Loucy (cell line): ENCODE measurements around the gene RPRD1A.

ENCODE experiments used
- H2AFZ ChIP-seq: fragments of 200-600 bp; sonication (generic); 2 replicates; pipeline ENCODE4 v1.6.0; 2016; ENCODE audit warnings: antibody characterized with exemption, mild to moderate bottlenecking, low read length, moderate library complexity
- H3F3A ChIP-seq: fragments of 200-600 bp; 2 replicates; pipeline ENCODE4 v1.6.0; 2016; ENCODE audit warnings: antibody characterized with exemption, low read depth, mild to moderate bottlenecking
- H3K27me3 ChIP-seq: fragments of 200-600 bp; sonication (generic); 2 replicates; pipeline ENCODE4 v1.6.1; 2014; ENCODE audit warnings: low read length, mild to moderate bottlenecking; ENCODE audit not compliant: insufficient read depth, poor library complexity, severe bottlenecking
- H3K36me3 ChIP-seq: fragments of 200-600 bp; sonication (generic); 2 replicates; pipeline ENCODE4 v1.6.1; 2016; ENCODE audit warnings: low read length; ENCODE audit not compliant: insufficient read depth
- H3K4me1 ChIP-seq: fragments of 200-600 bp; sonication (generic); 2 replicates; pipeline ENCODE4 v1.5.1; 2014; ENCODE audit warnings: low read length, mild to moderate bottlenecking; ENCODE audit not compliant: insufficient read depth, poor library complexity, severe bottlenecking
- H3K4me2 ChIP-seq: fragments of 200-600 bp; sonication (generic); 2 replicates; pipeline ENCODE4 v1.6.0; 2014; ENCODE audit warnings: antibody characterized with exemption, low read length, low read depth, mild to moderate bottlenecking; ENCODE audit not compliant: poor library complexity, severe bottlenecking
- H3K4me3 ChIP-seq: fragments of 200-600 bp; sonication (generic); 2 replicates; pipeline ENCODE4 v1.5.1; 2014; ENCODE audit warnings: low read length, mild to moderate bottlenecking, mixed read lengths; ENCODE audit not compliant: poor library complexity, severe bottlenecking
- H3K79me2 ChIP-seq: fragments of 200-600 bp; sonication (generic); 2 replicates; pipeline ENCODE4 v1.6.1; 2014; ENCODE audit warnings: low read length; ENCODE audit not compliant: insufficient read depth
- H3K9ac ChIP-seq: fragments of 200-600 bp; sonication (generic); 2 replicates; pipeline ENCODE4 v1.6.0; 2014; ENCODE audit warnings: mild to moderate bottlenecking, low read depth, low read length, moderate library complexity; ENCODE audit not compliant: poor library complexity, severe bottlenecking
- H3K9me2 ChIP-seq: fragments of 200-600 bp; sonication (generic); replicated peaks from 2 replicates; pipeline ENCODE4 v1.6.1; 2016; ENCODE audit warnings: low read depth, low read length, mixed read lengths
- H3K9me3 ChIP-seq: fragments of 200-600 bp; sonication (generic); 2 replicates; pipeline ENCODE4 v1.6.1; 2014; ENCODE audit warnings: mild to moderate bottlenecking, antibody characterized with exemption, low read length, low read depth; ENCODE audit not compliant: insufficient read depth
- H4K20me1 ChIP-seq: fragments of 200-600 bp; sonication (generic); 2 replicates; pipeline ENCODE4 v1.6.0; 2014; ENCODE audit warnings: antibody characterized with exemption, low read length, mild to moderate bottlenecking; ENCODE audit not compliant: insufficient read depth, poor library complexity, severe bottlenecking
- EZH2phosphoT487 ChIP-seq: fragments of 200-600 bp; IDR thresholded peaks from 2 replicates; pipeline ENCODE4 v1.6.1; 2018; ENCODE audit warnings: antibody characterized with exemption, mild to moderate bottlenecking, moderate library complexity, borderline replicate concordance
- TF ChIP-seq, protein P1 (sequence below): fragments of 200-600 bp; sonication (generic); conservative IDR thresholded peaks from 2 replicates; pipeline ENCODE4 v1.5.1; 2014; ENCODE audit warnings: mild to moderate bottlenecking, antibody characterized with exemption, low read length

RPRD1A gene

GRCh38 chr18:36015629-36016028 lies 51.7 kb downstream of the RPRD1A start:
- no peak overlapping the region for H3K4me2 ChIP-seq
- H4K20me1 ChIP-seq: no peaks in the 10 kb centered on the region
- H3K9ac ChIP-seq: no peak overlapping the region
- no peaks in the 10 kb centered on the region for H3K36me3 ChIP-seq
- no peaks in the 10 kb centered on the region for H3K9me3 ChIP-seq
- TF ChIP-seq, protein P1, sequence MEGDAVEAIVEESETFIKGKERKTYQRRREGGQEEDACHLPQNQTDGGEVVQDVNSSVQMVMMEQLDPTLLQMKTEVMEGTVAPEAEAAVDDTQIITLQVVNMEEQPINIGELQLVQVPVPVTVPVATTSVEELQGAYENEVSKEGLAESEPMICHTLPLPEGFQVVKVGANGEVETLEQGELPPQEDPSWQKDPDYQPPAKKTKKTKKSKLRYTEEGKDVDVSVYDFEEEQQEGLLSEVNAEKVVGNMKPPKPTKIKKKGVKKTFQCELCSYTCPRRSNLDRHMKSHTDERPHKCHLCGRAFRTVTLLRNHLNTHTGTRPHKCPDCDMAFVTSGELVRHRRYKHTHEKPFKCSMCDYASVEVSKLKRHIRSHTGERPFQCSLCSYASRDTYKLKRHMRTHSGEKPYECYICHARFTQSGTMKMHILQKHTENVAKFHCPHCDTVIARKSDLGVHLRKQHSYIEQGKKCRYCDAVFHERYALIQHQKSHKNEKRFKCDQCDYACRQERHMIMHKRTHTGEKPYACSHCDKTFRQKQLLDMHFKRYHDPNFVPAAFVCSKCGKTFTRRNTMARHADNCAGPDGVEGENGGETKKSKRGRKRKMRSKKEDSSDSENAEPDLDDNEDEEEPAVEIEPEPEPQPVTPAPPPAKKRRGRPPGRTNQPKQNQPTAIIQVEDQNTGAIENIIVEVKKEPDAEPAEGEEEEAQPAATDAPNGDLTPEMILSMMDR: no peak
- no peak for TF ChIP-seq EZH2phosphoT487
- H3K4me1 ChIP-seq: no peaks in the 10 kb centered on the region
- H3K9me2 ChIP-seq: no peaks in the 10 kb centered on the region
- no peak overlapping the region for H3K4me3 ChIP-seq
- no peak overlapping the region for H2AFZ ChIP-seq
- H3K27me3 ChIP-seq: no peaks in the 10 kb centered on the region
- H3F3A ChIP-seq: no peaks in the 10 kb centered on the region
- H3K79me2 ChIP-seq: no peaks in the 10 kb centered on the region

- Histone ChIP-seq H3F3A (no peaks in the 10 kb centered on the region), H3K4me1 (no peaks in the 10 kb centered on the region), H3K4me2 (no peak overlapping the region), H3K79me2 (no peaks in the 10 kb centered on the region), H3K9me3 (no peaks in the 10 kb centered on the region), H4K20me1 (no peaks in the 10 kb centered on the region), H2AFZ (no peak overlapping the region), H3K36me3 (no peaks in the 10 kb centered on the region), H3K9ac (no peak overlapping the region), H3K9me2 (no peaks in the 10 kb centered on the region), H3K27me3 (no peaks in the 10 kb centered on the region), H3K4me3 (no peak overlapping the region)
- TF ChIP-seq EZH2phosphoT487: no peak
- TF ChIP-seq, protein P1: no peak
Observed at GRCh38 chr18:36012891-36013290, 54.5 kb downstream of the RPRD1A start.

DNA sequence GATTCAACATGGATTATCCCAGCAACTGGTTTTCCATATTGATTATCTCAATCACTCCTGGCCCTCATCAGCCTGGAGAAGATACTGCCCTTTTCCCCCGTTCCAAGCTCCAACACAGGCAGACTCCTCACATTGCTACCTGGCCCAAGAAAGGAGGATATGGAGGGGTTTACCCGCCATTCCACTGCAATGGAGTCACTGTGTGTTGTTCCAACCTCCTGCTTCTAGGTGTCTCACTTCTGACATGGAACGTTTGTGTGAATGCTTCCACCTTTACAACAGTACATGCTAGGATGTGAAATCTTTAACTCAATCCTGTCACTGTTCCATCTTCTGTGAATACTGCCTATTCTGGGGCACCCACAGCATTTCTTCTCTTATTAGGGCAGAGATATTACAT lies 58.1 kb downstream of the RPRD1A start:
- Histone ChIP-seq H3K79me2 (no peaks in the 10 kb centered on the region), H3K36me3 (no peaks in the 10 kb centered on the region), H3K9me3 (no peaks in the 10 kb centered on the region), H3K27me3 (no peaks in the 10 kb centered on the region), H3K9me2 (no peaks in the 10 kb centered on the region), H3K4me1 (no peaks in the 10 kb centered on the region), H3K4me2 (no peak overlapping the region), H3K9ac (no peak overlapping the region), H4K20me1 (no peaks in the 10 kb centered on the region), H3F3A (no peaks in the 10 kb centered on the region), H3K4me3 (no peak overlapping the region), H2AFZ (no peak overlapping the region)
- no peak for TF ChIP-seq EZH2phosphoT487
- TF ChIP-seq, protein P1: no peak
